ENCODE data around the gene SRRM2.

The SRRM2 gene

GRCh38 chr16:2770057-2770951 lies 17.9 kb downstream of the SRRM2 start:
- no peak for TF ChIP-seq CTCF (IDR thresholded peaks at IDR 0.05; ENCODE audit: extremely low read depth, missing control alignments)
- DNase-seq (ENCODE audit: low spot score) = no peak

GRCh38 chr16:2771496-2772402 lies 19.3 kb downstream of the SRRM2 start:
- DNase-seq (ENCODE audit: low spot score) = no peak
- TF ChIP-seq CTCF (IDR thresholded peaks at IDR 0.05; ENCODE audit: extremely low read depth, missing control alignments) = no peak

GRCh38 chr16:2773188-2773968 lies 20.9 kb downstream of the SRRM2 start:
- no peak for DNase-seq (ENCODE audit: low spot score)
- no peak for TF ChIP-seq CTCF (IDR thresholded peaks at IDR 0.05; ENCODE audit: extremely low read depth, missing control alignments)

- DNase-seq (ENCODE audit: low spot score) = no peak
- no peak for TF ChIP-seq CTCF (IDR thresholded peaks at IDR 0.05; ENCODE audit: extremely low read depth, missing control alignments)
These were observed 21.9 kb downstream of the SRRM2 start for GRCh38 chr16:2774161-2774891.

- no peak for DNase-seq (ENCODE audit: low spot score)
- no peak for TF ChIP-seq CTCF (IDR thresholded peaks at IDR 0.05; ENCODE audit: extremely low read depth, missing control alignments)
These were observed 22.8 kb downstream of the SRRM2 start for GRCh38 chr16:2775131-2775716.

- no peak for DNase-seq (ENCODE audit: low spot score)
- TF ChIP-seq CTCF (IDR thresholded peaks at IDR 0.05; ENCODE audit: extremely low read depth, missing control alignments) = no peak
These were observed 23.5 kb downstream of the SRRM2 start for GRCh38 chr16:2775765-2776499.

Data from GM20000 (cell line).